HG02973 (cell line): ENCODE measurements around the gene PEMT.

ENCODE experiments used
- ATAC-seq: cut with Tn5 transposase; IDR thresholded peaks from one replicate; pipeline ENCODE4 v1.9.1; 2021; ENCODE audit warnings: moderate library complexity; ENCODE audit not compliant: unreplicated experiment

PEMT gene

GRCh38 chr17:17555906-17556305, 35.6 kb downstream of the PEMT start:
- no peak for ATAC-seq

- no peak for ATAC-seq
Measured at GRCh38 chr17:17555151-17555550, 36.4 kb downstream of the PEMT start.

- ATAC-seq, result no peak
Measured at GRCh38 chr17:17554266-17554665, 37.2 kb downstream of the PEMT start.

- no peak for ATAC-seq
Measured at GRCh38 chr17:17553217-17554195, 38.0 kb downstream of the PEMT start.

GRCh38 chr17:17552351-17553216, 38.9 kb downstream of the PEMT start:
- ATAC-seq, result no peak

GRCh38 chr17:17551361-17551760, 40.1 kb downstream of the PEMT start:
- ATAC-seq, result no peak

- no peak for ATAC-seq
Measured at GRCh38 chr17:17549732-17550366, 41.7 kb downstream of the PEMT start.

GRCh38 chr17:17548044-17548443, 43.5 kb downstream of the PEMT start:
- no peak for ATAC-seq

GRCh38 chr17:17547210-17547764, 44.2 kb downstream of the PEMT start:
- ATAC-seq, result no peak

GRCh38 chr17:17546399-17547185, 44.9 kb downstream of the PEMT start:
- ATAC-seq, result no peak

- ATAC-seq, result no peak
Measured at GRCh38 chr17:17545984-17546383, 45.5 kb downstream of the PEMT start.

- no peak for ATAC-seq
Measured at GRCh38 chr17:17545031-17545820, 46.3 kb downstream of the PEMT start.

- no peak for ATAC-seq
Measured at GRCh38 chr17:17542906-17543635, 48.4 kb downstream of the PEMT start.

- no peak for ATAC-seq
Measured at GRCh38 chr17:17541640-17542001, 49.9 kb downstream of the PEMT start.

GRCh38 chr17:17540935-17541639, 50.4 kb downstream of the PEMT start:
- ATAC-seq, result no peak

GRCh38 chr17:17540278-17540906, 51.1 kb downstream of the PEMT start:
- ATAC-seq, result no peak

GRCh38 chr17:17539591-17539990, 51.9 kb downstream of the PEMT start:
- ATAC-seq, result no peak
